ENCODE results near the gene MRPS16.

Gene MRPS16

DNA sequence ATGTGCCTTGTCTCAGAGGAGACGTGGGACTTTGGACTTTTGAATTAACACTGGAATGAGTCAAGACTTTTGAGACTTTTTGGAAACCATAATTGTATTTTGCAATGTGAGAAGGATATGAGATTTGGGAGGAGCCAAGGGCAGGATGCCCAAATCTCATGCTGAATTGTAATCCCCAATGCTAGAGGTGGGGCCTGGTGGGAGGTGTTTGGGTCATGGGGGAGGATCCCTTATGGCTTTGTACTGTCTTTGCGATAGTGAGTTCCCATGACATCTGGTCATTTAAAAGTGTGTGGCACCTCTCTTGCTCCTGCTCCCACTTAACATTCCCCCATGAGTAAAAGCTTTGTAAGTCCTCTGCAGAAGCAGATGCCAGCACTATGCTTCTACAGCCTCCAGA, 44.6 kb downstream of the MRPS16 start:
- POLR2A ChIA-PET, result no interaction called here
- CTCF ChIA-PET, result interaction anchor here (1.0 to 1.1 kb wide), 2 partner anchors 14 to 111 kb away, joined by 3 to 4 read pairs; partner anchors contain the start of gene P4HA1
- TF ChIP-seq, protein P1, sequence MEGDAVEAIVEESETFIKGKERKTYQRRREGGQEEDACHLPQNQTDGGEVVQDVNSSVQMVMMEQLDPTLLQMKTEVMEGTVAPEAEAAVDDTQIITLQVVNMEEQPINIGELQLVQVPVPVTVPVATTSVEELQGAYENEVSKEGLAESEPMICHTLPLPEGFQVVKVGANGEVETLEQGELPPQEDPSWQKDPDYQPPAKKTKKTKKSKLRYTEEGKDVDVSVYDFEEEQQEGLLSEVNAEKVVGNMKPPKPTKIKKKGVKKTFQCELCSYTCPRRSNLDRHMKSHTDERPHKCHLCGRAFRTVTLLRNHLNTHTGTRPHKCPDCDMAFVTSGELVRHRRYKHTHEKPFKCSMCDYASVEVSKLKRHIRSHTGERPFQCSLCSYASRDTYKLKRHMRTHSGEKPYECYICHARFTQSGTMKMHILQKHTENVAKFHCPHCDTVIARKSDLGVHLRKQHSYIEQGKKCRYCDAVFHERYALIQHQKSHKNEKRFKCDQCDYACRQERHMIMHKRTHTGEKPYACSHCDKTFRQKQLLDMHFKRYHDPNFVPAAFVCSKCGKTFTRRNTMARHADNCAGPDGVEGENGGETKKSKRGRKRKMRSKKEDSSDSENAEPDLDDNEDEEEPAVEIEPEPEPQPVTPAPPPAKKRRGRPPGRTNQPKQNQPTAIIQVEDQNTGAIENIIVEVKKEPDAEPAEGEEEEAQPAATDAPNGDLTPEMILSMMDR (IDR thresholded peaks at IDR 0.05; ENCODE audit: control extremely low read depth, extremely low read depth, low read depth, missing control alignments), result no peak
- no peak for DNase-seq (ENCODE audit: extremely low spot score)

DNA sequence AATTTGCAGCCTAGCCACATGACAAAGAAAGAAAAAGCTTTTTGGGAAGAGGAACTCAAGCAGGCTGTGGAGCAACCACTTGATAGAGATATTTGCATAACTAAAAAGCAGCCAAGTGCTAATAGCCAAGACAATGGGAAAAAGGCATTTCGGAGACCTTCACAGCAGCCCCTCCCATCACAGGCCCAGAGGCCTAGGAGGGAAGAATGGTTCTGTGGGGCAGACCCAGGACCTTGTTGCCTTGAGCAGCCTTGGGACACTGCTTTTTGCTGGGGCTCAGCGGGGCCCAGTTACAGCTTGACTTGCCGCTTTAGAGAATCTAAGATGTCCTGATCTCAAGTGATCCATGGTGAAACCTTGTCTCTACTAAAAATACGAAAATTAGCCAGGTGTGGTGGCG, 46.1 kb downstream of the MRPS16 start:
- CTCF ChIA-PET, result interaction anchor here (1.0 to 1.8 kb wide), 3 partner anchors 9 to 14 kb away, joined by 3 to 5 read pairs (median 4); no protein-coding TSS in a partner anchor
- no peak for DNase-seq (ENCODE audit: extremely low spot score)
- POLR2A ChIA-PET, result no interaction called here
- TF ChIP-seq, protein P1 (IDR thresholded peaks at IDR 0.05; ENCODE audit: control extremely low read depth, extremely low read depth, low read depth, missing control alignments), result no peak

DNA sequence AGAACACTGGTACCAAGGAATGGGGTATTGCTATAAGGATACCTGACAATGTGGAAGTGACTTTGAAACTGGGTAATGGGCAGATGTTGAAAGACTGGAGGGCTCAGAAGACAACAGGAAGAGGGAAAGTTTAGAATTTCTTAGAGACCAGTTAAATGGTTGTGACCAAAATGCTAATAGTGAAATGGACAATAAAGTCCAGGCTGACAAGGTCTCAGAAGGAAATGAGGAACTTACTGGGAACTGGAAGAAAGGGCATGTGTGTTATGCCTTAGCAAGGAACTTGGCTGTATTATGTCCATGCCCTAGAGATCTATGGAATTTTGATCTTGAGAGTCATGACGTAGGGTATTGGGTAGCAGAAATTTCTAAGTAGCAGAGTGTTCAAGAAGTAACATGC, 46.6 kb downstream of the MRPS16 start:
- TF ChIP-seq, protein P1 (IDR thresholded peaks at IDR 0.05; ENCODE audit: control extremely low read depth, extremely low read depth, low read depth, missing control alignments), result no peak
- CTCF ChIA-PET, result interaction anchor here (1.0 to 1.8 kb wide), 3 partner anchors 8 to 13 kb away, joined by 3 to 5 read pairs (median 4); no protein-coding TSS in a partner anchor
- POLR2A ChIA-PET, result no interaction called here
- no peak for DNase-seq (ENCODE audit: extremely low spot score)

DNA sequence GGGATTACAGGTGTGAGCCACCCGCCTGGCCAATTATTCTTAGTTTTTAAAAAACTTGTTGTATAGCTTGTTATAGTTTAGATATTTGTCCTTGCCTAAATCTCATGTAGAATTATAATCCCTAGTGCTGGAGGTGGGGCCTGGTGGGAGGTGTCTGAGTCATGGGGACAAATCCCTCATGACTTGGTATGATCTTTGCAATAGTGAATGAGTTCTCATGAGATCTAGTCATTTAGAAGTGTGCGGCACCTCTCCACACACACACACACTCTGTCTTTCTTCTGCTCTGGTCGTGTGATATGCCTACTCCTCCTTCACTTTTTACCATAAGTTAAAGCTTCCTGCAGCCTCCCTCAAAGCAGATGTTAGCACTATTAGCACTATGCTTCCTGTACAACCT, 47.4 kb downstream of the MRPS16 start:
- no peak for DNase-seq (ENCODE audit: extremely low spot score)
- POLR2A ChIA-PET, result no interaction called here
- CTCF ChIA-PET, result interaction anchor here (1.5 to 1.8 kb wide), 2 partner anchors 11 to 13 kb away, joined by 5 read pairs; no protein-coding TSS in a partner anchor
- TF ChIP-seq, protein P1 (IDR thresholded peaks at IDR 0.05; ENCODE audit: control extremely low read depth, extremely low read depth, low read depth, missing control alignments), result no peak

Data from GM10248 (cell line).